Gastrocnemius medialis (tissue), 4 donors: ENCODE results near the gene FBXO22. TPM values are rescaled to one million over a fixed set of nuclear protein-coding genes. Genes with fewer than 3 reads are reported as not detected.
"Not testable (repeated sequence)": the region's sequence is repeated elsewhere in the genome, so short reads cannot be mapped to it uniquely, and the experiment has no call there.

Experiments used
- ATAC-seq, 2 donors: fragments of 150-250 bp; one replicate each; pipeline ENCODE4 v1.9.1; 2016
- DNase-seq, 2 donors: peaks; one replicate each; pipeline ENCODE4 v3.0.0-alpha.2; 2019
- H3K27ac ChIP-seq, 4 donors: fragments of 200-600 bp; sonication (generic); 1 replicate in 1 of 4; 2 replicates in 3 of 4; pipeline ENCODE4 v1.5.1; 2016 to 2018; ENCODE audit warnings: mild to moderate bottlenecking in 2 of 4, moderate library complexity in 1 of 4
- H3K27me3 ChIP-seq, 3 donors: fragments of 200-600 bp; sonication (generic) in 2 of 3; 1 replicate in 1 of 3; 2 replicates in 2 of 3; pipeline versions ENCODE4 v1.5.1 to v1.6.0; 2016 to 2019; ENCODE audit warnings: mild to moderate bottlenecking in 1 of 3, moderate library complexity in 1 of 3
- H3K36me3 ChIP-seq, 2 donors: fragments of 200-600 bp; sonication (generic) in 1 of 2; one replicate each; pipeline ENCODE4 v1.5.1; 2017 to 2018
- H3K4me1 ChIP-seq, 2 donors: fragments of 200-600 bp; sonication (generic) in 1 of 2; one replicate each; pipeline ENCODE4 v1.5.1; 2016 to 2017; ENCODE audit warnings: mild to moderate bottlenecking in 2 of 2
- H3K4me3 ChIP-seq, 4 donors: fragments of 200-600 bp; sonication (generic) in 3 of 4; 1 replicate in 1 of 4; 2 replicates in 3 of 4; pipeline ENCODE4 v1.5.1; 2016 to 2019; ENCODE audit warnings: mild to moderate bottlenecking in 2 of 4
- H3K9me3 ChIP-seq, 3 donors: fragments of 200-600 bp; sonication (generic) in 2 of 3; 1 replicate in 1 of 3; 2 replicates in 2 of 3; pipeline ENCODE4 v1.5.1; 2016 to 2019
- CTCF ChIP-seq, 5 experiments: fragments of 450-650 bp in 3 of 5; fragments of 200-600 bp in 2 of 5; sonication (generic) in 2 of 5; IDR thresholded peaks in 4 of 5; conservative IDR thresholded peaks in 1 of 5; 1 replicate in 4 of 5; 2 replicates in 1 of 5; pipeline ENCODE4 v1.5.1; 2016 to 2019; ENCODE audit warnings: antibody characterized with exemption in 5 of 5, mild to moderate bottlenecking in 3 of 5, moderate library complexity in 3 of 5
- POLR2A ChIP-seq, 2 donors: fragments of 450-650 bp; IDR thresholded peaks; one replicate each; pipeline ENCODE4 v1.6.1; 2017; ENCODE audit warnings: antibody characterized with exemption in 2 of 2, mild to moderate bottlenecking in 2 of 2, moderate library complexity in 2 of 2
- in situ Hi-C, 4 donors: fragments of 200-750 bp; cut with MboI; loops; one replicate each; pipeline versions ENCODE4 v1.15.0 to v1.8.0; 2017; ENCODE audit warnings: low sequenced_read_pairs in 4 of 4
- intact Hi-C: fragments of 100-400 bp; cut with DNase I; formaldehyde crosslinking; loops from one replicate; pipeline ENCODE4 v1.15.1; 2023; ENCODE audit warnings: low total_unique reads
- total RNA-seq, 4 donors: library from RNA; depleted of rRNA; stranded (reverse); fragments of >200 nt; gene quantifications; one replicate each; pipeline versions ENCODE4 v1.1.0 to v1.2.3, GENCODE V29; 2016

Gene FBXO22
- total RNA-seq, 4 donors from 2014 or later, result 12.3 to 13.9 (median 13.0) TPM

GRCh38 chr15:75869446-75869845 lies 34.2 kb upstream of the FBXO22 start:
- H3K4me3 ChIP-seq, result no peak overlapping the region
- intact Hi-C loops (no loop called here), in situ Hi-C loops (no loop called here)
- no peak overlapping the region for H3K27ac ChIP-seq
- H3K4me1 ChIP-seq, result no peaks in the 10 kb centered on the region
- ATAC-seq (no peak), DNase-seq (no peak)
- no peaks in the 10 kb centered on the region for H3K27me3 ChIP-seq
- H3K9me3 ChIP-seq, result no peaks in the 10 kb centered on the region
- peaks cover 0 to 5% of the 10 kb centered on the region in 2 donors for H3K36me3 ChIP-seq
- TF ChIP-seq CTCF (IDR thresholded peaks at IDR 0.05 in 4 of 5, conservative IDR thresholded peaks at IDR 0.05 in 1 of 5) (no peak), POLR2A (IDR thresholded peaks at IDR 0.05) (no peak)

GRCh38 chr15:75871589-75871988 lies 32.1 kb upstream of the FBXO22 start:
- H3K27me3 ChIP-seq, in situ Hi-C loops, ATAC-seq, H3K4me1 ChIP-seq, H3K27ac ChIP-seq, intact Hi-C loops, H3K9me3 ChIP-seq, H3K4me3 ChIP-seq, DNase-seq: not testable (repeated sequence)
- H3K36me3 ChIP-seq, result peaks cover 0 to 16% of the 10 kb centered on the region in 2 donors

- Histone ChIP-seq H3K9me3 (no peaks in the 10 kb centered on the region), H3K4me3 (no peak overlapping the region), H3K27ac (no peak overlapping the region), H3K4me1 (no peaks in the 10 kb centered on the region), H3K27me3 (no peaks in the 10 kb centered on the region), H3K36me3 (peaks cover 0 to 16% of the 10 kb centered on the region in 2 donors)
- DNase-seq, result no peak
- ATAC-seq, result no peak
- intact Hi-C loops (no loop called here), in situ Hi-C loops (no loop called here)
- no peak for TF ChIP-seq POLR2A (IDR thresholded peaks at IDR 0.05)
- no peak for TF ChIP-seq CTCF (IDR thresholded peaks at IDR 0.05 in 4 of 5, conservative IDR thresholded peaks at IDR 0.05 in 1 of 5)
These were observed 31.2 kb upstream of the FBXO22 start for GRCh38 chr15:75872403-75872990.

DNA sequence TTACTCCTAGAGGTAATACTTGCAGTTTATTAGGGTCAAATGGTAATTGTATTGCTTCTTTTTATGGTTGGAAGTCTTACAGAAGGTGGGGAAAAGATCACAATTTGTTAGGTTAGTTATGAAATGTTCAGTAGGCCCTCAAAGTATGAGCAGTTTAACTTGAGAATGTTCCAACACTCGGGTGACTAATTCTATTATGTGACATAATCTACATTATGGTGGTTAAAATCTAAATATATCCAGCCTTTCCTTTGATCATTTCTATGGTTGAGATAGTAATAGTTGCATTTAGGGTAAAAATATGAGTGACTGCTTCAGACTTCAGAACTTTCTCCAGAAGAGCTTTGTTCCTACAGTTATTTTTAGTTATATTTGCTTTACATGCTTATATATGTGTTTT lies 19.6 kb upstream of the FBXO22 start:
- in situ Hi-C loops, result no loop called here
- Histone ChIP-seq H3K4me1 (no peaks in the 10 kb centered on the region), H3K36me3 (peaks cover 0 to 7% of the 10 kb centered on the region in 2 donors), H3K9me3 (no peaks in the 10 kb centered on the region), H3K27me3 (no peaks in the 10 kb centered on the region), H3K4me3 (no peak overlapping the region), H3K27ac (no peak overlapping the region)
- no peak for DNase-seq
- no peak for ATAC-seq
- intact Hi-C loops, result loop anchor here (10.0 kb wide), 1 partner anchor 59 kb away; no protein-coding TSS in a partner anchor
- TF ChIP-seq POLR2A (IDR thresholded peaks at IDR 0.05) (no peak), CTCF (IDR thresholded peaks at IDR 0.05 in 4 of 5, conservative IDR thresholded peaks at IDR 0.05 in 1 of 5) (no peak)

DNA sequence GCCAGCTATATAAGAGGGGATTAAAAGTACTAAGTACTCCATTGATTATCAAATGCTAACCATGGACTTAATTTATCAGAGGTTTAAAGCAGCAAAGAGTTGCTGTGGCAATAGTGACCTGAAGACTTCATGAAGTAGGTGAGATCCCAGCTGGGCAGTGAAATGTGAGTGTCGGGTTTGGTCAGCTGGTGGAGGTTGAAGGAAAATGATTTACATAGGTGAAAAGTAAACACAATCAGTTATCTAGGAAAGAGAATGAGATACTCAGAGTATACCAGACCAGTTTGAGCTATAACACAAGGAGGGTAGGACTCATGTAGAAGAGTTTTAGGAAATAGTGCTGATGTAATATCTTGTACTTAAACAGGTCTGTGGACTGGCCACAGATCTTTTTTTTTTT lies 16.5 kb upstream of the FBXO22 start:
- TF ChIP-seq CTCF (IDR thresholded peaks at IDR 0.05 in 4 of 5, conservative IDR thresholded peaks at IDR 0.05 in 1 of 5), result no peak
- TF ChIP-seq POLR2A (IDR thresholded peaks at IDR 0.05), result no peak
- no peak for ATAC-seq
- intact Hi-C loops, result loop anchor here (10.0 kb wide), 1 partner anchor 62 kb away; no protein-coding TSS in a partner anchor

More for the DNA sequence above, 16.5 kb upstream of the FBXO22 start:
- DNase-seq, result no peak
- Histone ChIP-seq H3K27me3 (no peaks in the 10 kb centered on the region), H3K9me3 (no peaks in the 10 kb centered on the region), H3K36me3 (peaks cover 0 to 14% of the 10 kb centered on the region in 2 donors), H3K27ac (no peak overlapping the region), H3K4me3 (no peak overlapping the region), H3K4me1 (no peaks in the 10 kb centered on the region)
- in situ Hi-C loops, result no loop called here
